ENCODE data around the gene FLOT1.

GRCh38 chr6:30747902-30748769 is 5.6 kb upstream of the FLOT1 start:
- TF ChIP-seq CTCF (IDR thresholded peaks at IDR 0.05), result no peak
- TF ChIP-seq POLR2A (IDR thresholded peaks at IDR 0.05), result no peak
